Measurements from ENCODE around the gene UBE2S. TPM values are rescaled to one million over a fixed set of nuclear protein-coding genes. Genes with fewer than 3 reads are reported as not detected.

The UBE2S gene
- total and polyA plus RNA-seq, 2 of the 8 experiments (the other 6 are each of a cell fraction or from before 2014, with no cell fraction given): 398 to 530 TPM

- Histone ChIP-seq H3K4me2 (ENCODE audit: insufficient read depth in 1 of 2, low read depth in 2 of 2, low read length in 2 of 2) (peak overlapping the region; percentile 58 to 72), H3K4me3 (ENCODE audit: extremely low read depth in 1 of 4, insufficient read depth in 2 of 4, low read depth in 3 of 4, low read length in 4 of 4) (peak overlapping the region; percentile 24 to 67 (median 43); a peak in 6 of 8 replicates), H3K4ac (replicated peaks; ENCODE audit: insufficient read length, low read depth, low read length) (peak overlapping the region; percentile 91), H2BK20ac (ENCODE audit: low read length) (no peak overlapping the region), H3K27ac (ENCODE audit: low read depth, low read length) (no peak overlapping the region), H4K20me1 (replicated peaks in 1 of 2; ENCODE audit: control insufficient read depth in 1 of 2, insufficient read depth in 2 of 2, low read length in 2 of 2) (no peaks in the 10 kb centered on the region), H3K23me2 (ENCODE audit: low read depth, low read length) (peaks cover 10% of the 10 kb centered on the region; the same call in 1 of the 2 replicates), H2BK120ac (replicated peaks; ENCODE audit: low read depth, low read length) (peak overlapping the region; percentile 21), H2AFZ (ENCODE audit: low read length) (no peak overlapping the region), H3K27me3 (replicated peaks in 1 of 4; ENCODE audit: control insufficient read depth in 3 of 4, extremely low read depth in 1 of 4, insufficient read depth in 3 of 4, low read length in 3 of 4) (peaks cover 16 to 51% (median 43%) of the 10 kb centered on the region in 4 experiments), H3K23ac (ENCODE audit: insufficient read length) (no peak overlapping the region), H3K56ac (replicated peaks; ENCODE audit: insufficient read length, low read depth, low read length) (no peak overlapping the region), H3K14ac (ENCODE audit: insufficient read length) (no peak overlapping the region), H3K9me3 (ENCODE audit: insufficient read depth in 2 of 2, low read depth in 1 of 2, low read length in 1 of 2) (no peaks in the 10 kb centered on the region), H3K36me3 (ENCODE audit: control insufficient read depth in 2 of 4, insufficient read depth in 4 of 4, low read length in 3 of 4) (no peaks in the 10 kb centered on the region), H4K91ac (replicated peaks; ENCODE audit: insufficient read length, low read length) (no peak overlapping the region), H2BK15ac (ENCODE audit: low read length) (peak overlapping the region; percentile 46; the same call in 1 of the 2 replicates), H4K8ac (ENCODE audit: extremely low read depth, insufficient read depth, low read length) (peak overlapping the region; percentile 90; the same call in 1 of the 2 replicates), H3K9ac (replicated peaks in 1 of 4; ENCODE audit: extremely low read depth in 1 of 4, low read depth in 3 of 4, low read length in 3 of 4) (no peak overlapping the region), H2AK5ac (ENCODE audit: low read depth, low read length) (no peak overlapping the region), H2BK5ac (ENCODE audit: low read depth, low read length) (no peak overlapping the region), H4K5ac (ENCODE audit: insufficient read length, low read depth, low read length) (no peak overlapping the region), H3K79me1 (ENCODE audit: low read depth, low read length) (no peaks in the 10 kb centered on the region), H2BK12ac (ENCODE audit: low read depth, low read length) (peak overlapping the region; percentile 43; the same call in 1 of the 2 replicates), H3K4me1 (replicated peaks in 1 of 4; ENCODE audit: control insufficient read depth in 3 of 4, insufficient read depth in 4 of 4, low read length in 3 of 4) (peaks cover 0 to 28% (median 20%) of the 10 kb centered on the region in 4 experiments; a peak in 6 of 7 replicates), H3K79me2 (ENCODE audit: control insufficient read depth in 1 of 2, insufficient read depth in 2 of 2, low read length in 2 of 2) (no peaks in the 10 kb centered on the region), H3K18ac (ENCODE audit: extremely low read depth, low read length) (peak overlapping the region; percentile 60)
- CTCF ChIA-PET (ENCODE audit: partially characterized antibody): interaction anchor here (0.6 to 1.5 kb wide), 15 partner anchors 10 to 164 kb away, joined by 3 to 8 read pairs (median 3); no protein-coding TSS in a partner anchor
- WGBS, 2 experiments (ENCODE audit: extremely low coverage in 1 of 2, insufficient coverage in 1 of 2, insufficient read length in 1 of 2, insufficient replicate concordance in 2 of 2, low coverage in 1 of 2, low lambda C conversion rate in 2 of 2, missing lambda C conversion rate in 1 of 2): 26% methylated on average over 32 of the region's 54 CpGs; no CpG with 5 or more reads in 1 of the 2 experiments
- FAIRE-seq (no peak), DNase-seq (ENCODE audit: low read depth in 1 of 2, low spot score in 2 of 2) (no peak)
- POLR2A ChIA-PET (ENCODE audit: partially characterized antibody): interaction anchor here (0.9 to 7.1 kb wide), 13 partner anchors 8 to 110 kb away, joined by 3 to 58 read pairs (median 5); partner anchors contain the start of genes KMT5C, RPL28, TMEM190 and TMEM238
- no peak for TF ChIP-seq TCF12 (IDR thresholded peaks at IDR 0.05; ENCODE audit: low read depth, low read length)
- TF ChIP-seq BRCA1 (IDR thresholded peaks at IDR 0.05; ENCODE audit: low read depth, low read length): no peak
- TF ChIP-seq RAD21 (IDR thresholded peaks at IDR 0.05 in 1 of 2, conservative IDR thresholded peaks at IDR 0.05 in 1 of 2; ENCODE audit: low read depth in 2 of 2, low read length in 2 of 2): no peak
- 0 out of 4 replicates have a peak, but pooled peaks of 1 of the 2 experiments have one; percentile 2 for TF ChIP-seq HDAC2 (IDR thresholded peaks at IDR 0.05; ENCODE audit: borderline replicate concordance in 1 of 2, low read depth in 2 of 2, low read length in 2 of 2)
- no peak for TF ChIP-seq SP2 (IDR thresholded peaks at IDR 0.05; ENCODE audit: low read length)
- no peak for TF ChIP-seq CHD1 (IDR thresholded peaks at IDR 0.05; ENCODE audit: low read depth, low read length)
- TF ChIP-seq NANOG (IDR thresholded peaks at IDR 0.05; ENCODE audit: insufficient read depth, low read depth, low read length, poor library complexity, severe bottlenecking): no peak
- no peak for TF ChIP-seq CEBPB (IDR thresholded peaks at IDR 0.05; ENCODE audit: low read depth, low read length)
- TF ChIP-seq, protein P1, sequence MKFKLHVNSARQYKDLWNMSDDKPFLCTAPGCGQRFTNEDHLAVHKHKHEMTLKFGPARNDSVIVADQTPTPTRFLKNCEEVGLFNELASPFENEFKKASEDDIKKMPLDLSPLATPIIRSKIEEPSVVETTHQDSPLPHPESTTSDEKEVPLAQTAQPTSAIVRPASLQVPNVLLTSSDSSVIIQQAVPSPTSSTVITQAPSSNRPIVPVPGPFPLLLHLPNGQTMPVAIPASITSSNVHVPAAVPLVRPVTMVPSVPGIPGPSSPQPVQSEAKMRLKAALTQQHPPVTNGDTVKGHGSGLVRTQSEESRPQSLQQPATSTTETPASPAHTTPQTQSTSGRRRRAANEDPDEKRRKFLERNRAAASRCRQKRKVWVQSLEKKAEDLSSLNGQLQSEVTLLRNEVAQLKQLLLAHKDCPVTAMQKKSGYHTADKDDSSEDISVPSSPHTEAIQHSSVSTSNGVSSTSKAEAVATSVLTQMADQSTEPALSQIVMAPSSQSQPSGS (IDR thresholded peaks at IDR 0.05; ENCODE audit: low read length): no peak
These were observed 38.7 kb downstream of the UBE2S start for GRCh38 chr19:55368701-55369563.

Data from H1 (cell line).